CD4-positive, alpha-beta T cell (primary cell): ENCODE results near the gene PCDHA4. TPM values are rescaled to one million over a fixed set of nuclear protein-coding genes. Genes with fewer than 3 reads are reported as not detected.
"Not testable (repeated sequence)": the region's sequence is repeated elsewhere in the genome, so short reads cannot be mapped to it uniquely, and the experiment has no call there.

ENCODE experiments used
- ATAC-seq: fragments of 200-7000 bp; cut with Tn5 transposase; one replicate; pipeline ENCODE4 v1.10.0; 2022; ENCODE audit warnings: mild to moderate bottlenecking; ENCODE audit not compliant: poor library complexity
- CTCF ChIA-PET: fragments of 350-600 bp; sonication (Branson Sonifier 250); formaldehyde crosslinking; loops from one replicate; lab custom pipeline; 2021; ENCODE audit warnings: antibody characterized with exemption, inconsistent platforms; lab: Charles Lee
- POLR2A ChIA-PET: fragments of 350-600 bp; sonication (Branson Sonifier 250); formaldehyde crosslinking; loops from one replicate; lab custom pipeline; 2021; ENCODE audit warnings: antibody characterized with exemption, inconsistent platforms; lab: Charles Lee
- DNase-seq, 14 experiments: peaks; one replicate each; pipeline ENCODE4 v3.0.0-alpha.2; 2013 to 2020; ENCODE audit warnings: mixed read lengths in 2 of 14
- H3K27ac ChIP-seq, 2 donors: one replicate each; pipeline versions ENCODE4 v1.5.1 to v1.7.0; 2013; ENCODE audit warnings: low read length in 2 of 2, low read depth in 1 of 2, mild to moderate bottlenecking in 1 of 2
- H3K27me3 ChIP-seq, 2 experiments: 1 replicate in 1 of 2; 2 replicates in 1 of 2; pipeline versions ENCODE4 v1.6.1 to v1.7.0; 2013; ENCODE audit warnings: low read length in 2 of 2, control low read depth in 1 of 2, mild to moderate bottlenecking in 1 of 2, moderate library complexity in 1 of 2; ENCODE audit not compliant: insufficient read depth in 2 of 2, control insufficient read depth in 1 of 2
- H3K36me3 ChIP-seq: one replicate; pipeline ENCODE4 v1.6.1; 2013; ENCODE audit warnings: low read length, control low read depth; ENCODE audit not compliant: insufficient read depth
- H3K4me1 ChIP-seq: one replicate; pipeline ENCODE4 v1.6.1; 2013; ENCODE audit warnings: low read length, control low read depth; ENCODE audit not compliant: insufficient read depth
- H3K4me3 ChIP-seq: one replicate; pipeline ENCODE4 v1.5.1; 2013; ENCODE audit warnings: mild to moderate bottlenecking, low read length, moderate library complexity
- H3K9me3 ChIP-seq, 2 experiments: 1 replicate in 1 of 2; 2 replicates in 1 of 2; pipeline versions ENCODE4 v1.6.1 to v1.7.0; 2013; ENCODE audit warnings: low read length in 2 of 2, mild to moderate bottlenecking in 2 of 2, control low read depth in 1 of 2, moderate library complexity in 1 of 2; ENCODE audit not compliant: control insufficient read depth in 1 of 2, insufficient read depth in 1 of 2
- H3K27ac Mint-ChIP-seq: one replicate; pipeline ENCODE4 v1.8.0; 2020; ENCODE audit warnings: mixed read lengths
- H3K27me3 Mint-ChIP-seq: one replicate; pipeline ENCODE4 v1.8.0; 2021; ENCODE audit warnings: mixed read lengths
- H3K36me3 Mint-ChIP-seq: one replicate; pipeline ENCODE4 v1.8.0; 2021; ENCODE audit warnings: low read depth, mixed read lengths
- H3K4me1 Mint-ChIP-seq: one replicate; pipeline ENCODE4 v1.8.0; 2021; ENCODE audit warnings: low read depth, mixed read lengths
- H3K4me3 Mint-ChIP-seq: one replicate; pipeline ENCODE4 v1.8.0; 2020; ENCODE audit warnings: mild to moderate bottlenecking, mixed read lengths
- H3K9me3 Mint-ChIP-seq: one replicate; pipeline ENCODE4 v1.8.0; 2020; ENCODE audit warnings: mixed read lengths
- CTCF ChIP-seq: fragments of 200-600 bp; IDR thresholded peaks from one replicate; pipeline ENCODE4 v1.8.0; 2022; ENCODE audit warnings: antibody characterized with exemption, mild to moderate bottlenecking
- intact Hi-C, 2 experiments: fragments of 100-400 bp; cut with DNase I in 1 of 2; cut with micrococcal nuclease in 1 of 2; formaldehyde crosslinking; loops; one replicate each; pipeline versions ENCODE4 v1.15.1 to v1.9.0; 2023 to 2025; cut with DNase I, micrococcal nuclease
- total RNA-seq, 174 experiments: library from RNA in 2 of 174; stranded (reverse) in 2 of 174; gene quantifications; one replicate each; pipeline ENCODE4 v1.2.3 and lab custom pipeline; 2021 to 2026

The PCDHA4 gene
- total RNA-seq, 2 experiments from 2014 or later: not detected

GRCh38 chr5:140802781-140803271, 4.0 kb upstream of the PCDHA4 start:
- POLR2A ChIA-PET: no interaction called here
- DNase-seq: no peak
- Mint-ChIP-seq H3K36me3 (peaks cover 28% of the 10 kb centered on the region), H3K4me3 (no peak overlapping the region), H3K27me3 (peaks cover 56% of the 10 kb centered on the region), H3K4me1 (no peaks in the 10 kb centered on the region), H3K27ac (no peak overlapping the region), H3K9me3 (peaks cover 25% of the 10 kb centered on the region)
- Histone ChIP-seq H3K36me3 (no peaks in the 10 kb centered on the region), H3K27me3 (peaks cover 17 to 22% of the 10 kb centered on the region in 2 experiments), H3K4me1 (no peaks in the 10 kb centered on the region), H3K27ac (no peak overlapping the region), H3K4me3 (no peak overlapping the region), H3K9me3 (peaks cover 30 to 31% of the 10 kb centered on the region in 2 experiments)
- CTCF ChIA-PET: no interaction called here
- ATAC-seq: no peak
- intact Hi-C loops: no loop called here
- no peak for TF ChIP-seq CTCF

- H3K27me3 ChIP-seq: peaks cover 7 to 22% of the 10 kb centered on the region in 2 experiments
- Mint-ChIP-seq H3K36me3 (peaks cover 16% of the 10 kb centered on the region), H3K9me3 (peaks cover 25% of the 10 kb centered on the region), H3K27me3 (peaks cover 55% of the 10 kb centered on the region)
- H3K27ac Mint-ChIP-seq, H3K36me3 ChIP-seq, H3K4me1 Mint-ChIP-seq, H3K4me3 Mint-ChIP-seq, H3K27ac ChIP-seq, H3K4me1 ChIP-seq, POLR2A ChIA-PET, DNase-seq, intact Hi-C loops, CTCF ChIA-PET, ATAC-seq, H3K4me3 ChIP-seq: not testable (repeated sequence)
- peaks cover 10 to 24% of the 10 kb centered on the region in 2 experiments for H3K9me3 ChIP-seq
These were observed 1.5 kb downstream of the PCDHA4 start for GRCh38 chr5:140808241-140808888.

GRCh38 chr5:140808889-140809291, 2.0 kb downstream of the PCDHA4 start:
- CTCF ChIA-PET: no interaction called here

More at GRCh38 chr5:140808889-140809291, 2.0 kb downstream of the PCDHA4 start:
- H3K4me3 ChIP-seq: no peak overlapping the region
- no peak overlapping the region for H3K27ac ChIP-seq
- Mint-ChIP-seq H3K27ac (no peak overlapping the region), H3K4me1 (no peaks in the 10 kb centered on the region), H3K9me3 (peaks cover 21% of the 10 kb centered on the region), H3K36me3 (peaks cover 11% of the 10 kb centered on the region), H3K4me3 (no peak overlapping the region), H3K27me3 (peaks cover 50% of the 10 kb centered on the region)
- DNase-seq: no peak
- intact Hi-C loops: no loop called here
- H3K27me3 ChIP-seq: peaks cover 6 to 22% of the 10 kb centered on the region in 2 experiments
- H3K36me3 ChIP-seq: no peaks in the 10 kb centered on the region
- no peak for TF ChIP-seq CTCF
- H3K9me3 ChIP-seq: peaks cover 8 to 24% of the 10 kb centered on the region in 2 experiments
- no peak for ATAC-seq
- POLR2A ChIA-PET: no interaction called here
- H3K4me1 ChIP-seq: no peaks in the 10 kb centered on the region
